GM19240 (cell line): ENCODE results near the gene CCDC92.

Experiments
- DNase-seq: peaks from one replicate; pipeline ENCODE4 v3.0.0; 2011; ENCODE audit warnings: low spot score; ENCODE audit not compliant: insufficient read length

CCDC92 gene

GRCh38 chr12:123972457-123973401, at the start of gene CCDC92, which contains the start of gene ZNF664:
Gene CCDC92 (minus strand): TSS chr12:123972831. CDS start chr12:123944305, 28,526 bp downstream.
Gene ZNF664 (plus strand): TSS chr12:123973215. CDS start chr12:124012145, 38,930 bp downstream.
- peak; percentile 90 for DNase-seq

- DNase-seq: no peak
Measured at GRCh38 chr12:124022161-124022560, 49.5 kb upstream of the CCDC92 start.

- DNase-seq: no peak
Measured at GRCh38 chr12:124021007-124021406, 48.4 kb upstream of the CCDC92 start.

- no peak for DNase-seq
Measured at GRCh38 chr12:124020514-124020949, 47.9 kb upstream of the CCDC92 start.

GRCh38 chr12:124019115-124019514, 46.5 kb upstream of the CCDC92 start:
- no peak for DNase-seq

GRCh38 chr12:124018539-124018938, 45.9 kb upstream of the CCDC92 start:
- no peak for DNase-seq

GRCh38 chr12:124017064-124017463, 44.4 kb upstream of the CCDC92 start:
- DNase-seq: no peak

- DNase-seq: no peak
Measured at GRCh38 chr12:124015494-124016461, 43.1 kb upstream of the CCDC92 start.

GRCh38 chr12:124013073-124013472, 40.4 kb upstream of the CCDC92 start:
- no peak for DNase-seq

- no peak for DNase-seq
Measured at GRCh38 chr12:124011435-124012115, 38.9 kb upstream of the CCDC92 start.

GRCh38 chr12:124010687-124011086, 38.1 kb upstream of the CCDC92 start:
- no peak for DNase-seq

GRCh38 chr12:124009781-124010180, 37.1 kb upstream of the CCDC92 start:
- no peak for DNase-seq

- no peak for DNase-seq
Measured at GRCh38 chr12:124008595-124008994, 36.0 kb upstream of the CCDC92 start.

GRCh38 chr12:124007826-124008570, 35.4 kb upstream of the CCDC92 start:
- no peak for DNase-seq

GRCh38 chr12:124006846-124007713, 34.4 kb upstream of the CCDC92 start:
- no peak for DNase-seq

- peak; percentile 31 for DNase-seq
Measured at GRCh38 chr12:124006085-124006845, 33.6 kb upstream of the CCDC92 start.

- no peak for DNase-seq
Measured at GRCh38 chr12:124004233-124004875, 31.7 kb upstream of the CCDC92 start.

GRCh38 chr12:124002654-124003053, 30.0 kb upstream of the CCDC92 start:
- no peak for DNase-seq
